Heart right ventricle (tissue), 16 donors: Measurements from ENCODE around the gene HELQ. TPM values are rescaled to one million over a fixed set of nuclear protein-coding genes. Genes with fewer than 3 reads are reported as not detected.

ENCODE experiments used
- ATAC-seq, 8 donors: fragments of 200-7000 bp; cut with Tn5 transposase; one replicate each; pipeline ENCODE4 v1.9.1; 2020; ENCODE audit warnings: mild to moderate bottlenecking in 8 of 8, moderate library complexity in 8 of 8, moderate number of reproducible peaks in 1 of 8
- DNase-seq, 2 donors: peaks; one replicate each; pipeline ENCODE4 v3.0.0-alpha.2; 2020
- H3K27ac ChIP-seq, 10 donors: fragments of 200-600 bp; sonication (generic) in 2 of 10; one replicate each; pipeline versions ENCODE4 v1.5.0 to v1.8.0; 2020 to 2022; ENCODE audit warnings: mild to moderate bottlenecking in 3 of 10
- H3K27me3 ChIP-seq, 7 donors: fragments of 200-600 bp; one replicate each; pipeline ENCODE4 v1.8.0; 2021 to 2022; ENCODE audit warnings: mild to moderate bottlenecking in 2 of 7
- H3K36me3 ChIP-seq, 9 donors: fragments of 200-600 bp; sonication (generic) in 1 of 9; one replicate each; pipeline versions ENCODE4 v1.5.0 to v1.8.0; 2020 to 2022; ENCODE audit warnings: mild to moderate bottlenecking in 2 of 9
- H3K4me1 ChIP-seq, 9 donors: fragments of 200-600 bp; sonication (generic) in 1 of 9; one replicate each; pipeline versions ENCODE4 v1.5.0 to v1.8.0; 2020 to 2022; ENCODE audit warnings: mild to moderate bottlenecking in 4 of 9
- H3K4me3 ChIP-seq, 10 donors: fragments of 200-600 bp; sonication (generic) in 2 of 10; one replicate each; pipeline versions ENCODE4 v1.5.0 to v1.8.0; 2020 to 2022; ENCODE audit warnings: mild to moderate bottlenecking in 7 of 10, moderate library complexity in 2 of 10
- H3K9me3 ChIP-seq, 11 donors: fragments of 200-600 bp in 10 of 11; sonication (generic) in 2 of 11; one replicate each; pipeline versions ENCODE4 v1.5.0 to v1.8.0; 2013 to 2022; ENCODE audit warnings: mild to moderate bottlenecking in 2 of 11, control low read depth in 1 of 11, moderate library complexity in 1 of 11
- CTCF ChIP-seq, 9 donors: fragments of 200-600 bp; sonication (generic) in 2 of 9; IDR thresholded peaks; one replicate each; pipeline versions ENCODE4 v1.5.0 to v1.8.0; 2021 to 2022; ENCODE audit warnings: antibody characterized with exemption in 9 of 9, mild to moderate bottlenecking in 5 of 9, moderate library complexity in 1 of 9
- WGBS, 2 donors: extraction: QIAGEN DNeasy Blood & Tissue Kit; methylation state at CpG; one replicate each; pipeline ENCODE4 v1.1.7; 2013; ENCODE audit warnings: inconsistent platforms in 1 of 2; 5-methylcytosine and 5-hydroxymethylcytosine counted together
- intact Hi-C, 10 donors: fragments of 100-400 bp; cut with DNase I; formaldehyde crosslinking; loops; one replicate each; pipeline versions ENCODE4 v1.11.1 to v1.14.2; 2022
- polyA plus RNA-seq, 2 donors: library from polyadenylated mRNA; stranded (reverse); fragments of 200-250 nt; gene quantifications; one replicate each; pipeline ENCODE4 v1.2.3, GENCODE V29; 2013
- total RNA-seq, 10 donors: library from RNA; stranded (reverse); fragmentation: NEBNext Ultra II Directional in 3 of 10; extraction: Animal tissue kit (Norgen Biotek cat#: 25700) in 3 of 10; gene quantifications; one replicate each; pipeline versions ENCODE4 v1.2.1 to v1.2.4, GENCODE V29; 2021 to 2023
- donor health status: Arrhythmogenic right ventricular cardiomyopathy.
- donor health status: ischemic (EF 13 %, LVEDD 7.1; RV severe dilation, severe dysfunction).
- donor health status: healthy with polysubstance abuse.
- donor health status: DM: no; HTN: yes; CAD: no.
- donor health status: DM: no; HTN: no; CAD: no.
- donor health status: ischemic (EF 25% LVEDD 6.9; RV normal size, moderate dysfunction).
- donor health status: ischemic (EF 25% LVEDD 5.7; RV mildly dilated, moderate dysfunction).
- donor health status: healthy.
- donor health status: DM: yes; HTN: yes; CAD: no.
- donor health status: Ischemic cardiomyopathy.
- donor health status: ischemic (EF 35%, LVEDD 5.7; RV mildly dilated, moderate dysfunction).
- donor health status: nonischemic (EF 11% LVEDD 7.7; RV severe dilation, severe dysfunction).
- donor health status: DM: yes; HTN: yes; CAD: no.
- donor health status: PGD.
- donor health status: ischemic (EF 29% LVEDD 5.4; RV normal size, mild dysfunction).
- donor health status: nonischemic (EF 23%, LVEDD 6.1; RV moderate dilation, normal function).

Gene HELQ
- total and polyA plus RNA-seq, 12 donors = 5.1 to 15.7 (median 12.9) TPM

- H3K36me3 ChIP-seq = peaks cover 0 to 100% (median 27%) of the 10 kb centered on the region in 9 donors
Observed at GRCh38 chr4:83440899-83441298, 14.7 kb downstream of the HELQ start.

GRCh38 chr4:83440148-83440814 lies 15.3 kb downstream of the HELQ start:
- WGBS, 2 donors = 94 to 100% methylated on average over 1 of the region's 1 CpG
- ATAC-seq = no peak
- no peak for TF ChIP-seq CTCF (IDR thresholded peaks at IDR 0.05)
- intact Hi-C loops = no loop called here
- Histone ChIP-seq H3K4me3 (no peak overlapping the region), H3K9me3 (no peaks in the 10 kb centered on the region), H3K27ac (no peak overlapping the region), H3K27me3 (no peaks in the 10 kb centered on the region), H3K36me3 (peaks cover 0 to 100% (median 23%) of the 10 kb centered on the region in 9 donors), H3K4me1 (no peaks in the 10 kb centered on the region)
- DNase-seq = no peak

More at GRCh38 chr4:83440899-83441298, 14.7 kb downstream of the HELQ start:
- no peak overlapping the region for H3K27ac ChIP-seq
- no peak for TF ChIP-seq CTCF (IDR thresholded peaks at IDR 0.05)
- no peak overlapping the region for H3K4me3 ChIP-seq
- ATAC-seq (no peak), DNase-seq (no peak)
- intact Hi-C loops = no loop called here
- H3K4me1 ChIP-seq = no peaks in the 10 kb centered on the region
- H3K27me3 ChIP-seq = no peaks in the 10 kb centered on the region
- H3K9me3 ChIP-seq = no peaks in the 10 kb centered on the region
- WGBS, 2 donors = 70 to 77% methylated on average over 3 of the region's 3 CpGs

GRCh38 chr4:83438719-83439118 lies 16.9 kb downstream of the HELQ start:
- intact Hi-C loops = no loop called here
- no peak overlapping the region for H3K4me3 ChIP-seq
- no peaks in the 10 kb centered on the region for H3K4me1 ChIP-seq
- ATAC-seq = no peak
- H3K9me3 ChIP-seq = no peaks in the 10 kb centered on the region
- peaks cover 0 to 99% (median 22%) of the 10 kb centered on the region in 9 donors for H3K36me3 ChIP-seq
- no peak for TF ChIP-seq CTCF (IDR thresholded peaks at IDR 0.05)
- DNase-seq = no peak
- no peaks in the 10 kb centered on the region for H3K27me3 ChIP-seq
- H3K27ac ChIP-seq = no peak overlapping the region

- Histone ChIP-seq H3K36me3 (peaks cover 0 to 94% (median 19%) of the 10 kb centered on the region in 9 donors), H3K27ac (no peak overlapping the region), H3K27me3 (no peaks in the 10 kb centered on the region), H3K4me1 (no peaks in the 10 kb centered on the region), H3K9me3 (no peaks in the 10 kb centered on the region), H3K4me3 (no peak overlapping the region)
- DNase-seq (no peak), ATAC-seq (no peak)
- no peak for TF ChIP-seq CTCF (IDR thresholded peaks at IDR 0.05)
- WGBS, 2 donors = 89 to 96% methylated on average over 4 of the region's 4 CpGs
- intact Hi-C loops = no loop called here
Observed at GRCh38 chr4:83436680-83437079, 18.9 kb downstream of the HELQ start.
